ENCODE measurements around the gene UBE2B.
"Not testable (repeated sequence)": the region's sequence is repeated elsewhere in the genome, so short reads cannot be mapped to it uniquely, and the experiment has no call there.

UBE2B gene

GRCh38 chr5:134370871-134371833, at the start of gene UBE2B:
Gene UBE2B (plus strand): TSS chr5:134371569. CDS start chr5:134371596, 27 bp downstream.
- peak; percentile 100 for DNase-seq

- DNase-seq = no peak
Measured at GRCh38 chr5:134327327-134327726, 44.0 kb upstream of the UBE2B start.

GRCh38 chr5:134328619-134329018, 42.8 kb upstream of the UBE2B start:
- no peak for DNase-seq

GRCh38 chr5:134336833-134337232, 34.5 kb upstream of the UBE2B start:
- not testable (repeated sequence) for DNase-seq

GRCh38 chr5:134343500-134343899, 27.9 kb upstream of the UBE2B start:
- not testable (repeated sequence) for DNase-seq

- not testable (repeated sequence) for DNase-seq
Measured at GRCh38 chr5:134345476-134345875, 25.9 kb upstream of the UBE2B start.

- DNase-seq = no peak
Measured at GRCh38 chr5:134345996-134346395, 25.4 kb upstream of the UBE2B start.

GRCh38 chr5:134349463-134349862, 21.9 kb upstream of the UBE2B start:
- DNase-seq = no peak

GRCh38 chr5:134355681-134356080, 15.7 kb upstream of the UBE2B start:
- no peak for DNase-seq

GRCh38 chr5:134365604-134366003, 5.8 kb upstream of the UBE2B start:
- DNase-seq = no peak

- DNase-seq = no peak
Measured at GRCh38 chr5:134370311-134370870, 978 bp upstream of the UBE2B start.

GRCh38 chr5:134371834-134372340, 518 bp downstream of the UBE2B start:
- peak; percentile 45 for DNase-seq

GRCh38 chr5:134373633-134374032, 2.3 kb downstream of the UBE2B start:
- not testable (repeated sequence) for DNase-seq

- no peak for DNase-seq
Measured at GRCh38 chr5:134374232-134374631, 2.9 kb downstream of the UBE2B start.

GRCh38 chr5:134380346-134380745, 9.0 kb downstream of the UBE2B start:
- no peak for DNase-seq

GRCh38 chr5:134382204-134382603, 10.8 kb downstream of the UBE2B start:
- DNase-seq = not testable (repeated sequence)

- no peak for DNase-seq
Measured at GRCh38 chr5:134383980-134384697, 12.8 kb downstream of the UBE2B start.

- DNase-seq = no peak
Measured at GRCh38 chr5:134387443-134387842, 16.1 kb downstream of the UBE2B start.

GRCh38 chr5:134392301-134392700, 20.9 kb downstream of the UBE2B start:
- DNase-seq = no peak

GRCh38 chr5:134394932-134395331, 23.6 kb downstream of the UBE2B start:
- peak; percentile 12 for DNase-seq

- DNase-seq = no peak
Measured at GRCh38 chr5:134396274-134396673, 24.9 kb downstream of the UBE2B start.

GRCh38 chr5:134397196-134397595, 25.8 kb downstream of the UBE2B start:
- DNase-seq = no peak

GRCh38 chr5:134398609-134399155, 27.3 kb downstream of the UBE2B start:
- no peak for DNase-seq
